ENCODE results near the gene SHISA8.

- TF ChIP-seq CTCF (IDR thresholded peaks at IDR 0.05 in 8 of 11, conservative IDR thresholded peaks at IDR 0.05 in 3 of 11) (no peak), POLR2A (IDR thresholded peaks at IDR 0.05) (no peak), POLR2AphosphoS5 (IDR thresholded peaks at IDR 0.05) (peak in 2 of 3 donors; percentile 64 to 75)
Observed at GRCh38 chr22:41862160-41862529, 52.7 kb downstream of the SHISA8 start.

All from spleen (tissue), 7 donors.